SH-SY5Y (cell line): ENCODE results near the gene MARCHF3.

ENCODE experiments used
- GATA2 ChIP-seq: IDR thresholded peaks from 2 replicates; pipeline ENCODE4 v1.6.1; 2011; ENCODE audit warnings: mild to moderate bottlenecking, low read depth, low read length
- GATA3 ChIP-seq: IDR thresholded peaks from 2 replicates; pipeline ENCODE4 v1.6.1; 2011; ENCODE audit warnings: low read depth, mild to moderate bottlenecking, low read length, moderate library complexity

DNA sequence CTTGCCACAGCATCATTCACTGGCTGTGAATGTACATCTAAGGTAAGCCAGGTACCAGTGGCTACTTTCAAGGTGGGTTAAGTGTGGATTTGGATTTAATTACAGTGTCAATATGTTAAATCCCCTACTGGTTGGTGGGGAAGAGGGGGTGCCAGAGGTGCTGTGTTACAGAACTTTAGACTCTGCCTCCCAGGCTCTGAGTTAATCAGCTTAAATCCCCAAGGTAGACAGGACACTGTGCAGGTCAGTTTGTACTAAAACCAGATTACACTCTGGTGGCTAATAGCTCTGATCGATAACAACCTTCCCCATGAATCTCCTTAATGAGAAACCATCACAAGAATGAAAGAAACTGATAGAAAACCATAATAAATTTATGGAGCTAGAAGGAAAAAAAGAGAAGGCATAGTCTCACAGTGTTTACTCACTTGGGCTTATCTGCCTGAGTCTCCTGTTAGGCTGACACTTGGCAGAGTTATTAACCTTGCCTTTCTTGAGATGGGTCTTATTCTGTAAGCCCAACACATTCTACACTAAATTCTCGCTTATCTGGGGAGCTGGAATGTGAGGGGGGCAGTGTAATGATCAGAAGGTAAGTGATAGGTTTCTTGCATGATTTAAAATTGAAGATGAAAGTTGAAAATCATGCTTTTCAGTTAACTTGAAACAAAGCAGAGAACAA lies 146.7 kb downstream of the MARCHF3 start:
- no peak for TF ChIP-seq GATA2
- TF ChIP-seq GATA3: no peak
